Gastroesophageal sphincter (tissue), 3 donors: Measurements from ENCODE around the gene PRR5L.

Experiments
- EP300 ChIP-seq: sonication (generic); formaldehyde crosslinking; IDR thresholded peaks from one replicate; pipeline ENCODE4 v1.6.1; 2017; ENCODE audit warnings: antibody characterized with exemption, mild to moderate bottlenecking
- POLR2A ChIP-seq, 2 donors: fragments of 450-650 bp; IDR thresholded peaks; one replicate each; pipeline ENCODE4 v1.6.1; 2017; ENCODE audit warnings: antibody characterized with exemption in 2 of 2, mild to moderate bottlenecking in 2 of 2, moderate library complexity in 1 of 2
- POLR2AphosphoS5 ChIP-seq: sonication (generic); formaldehyde crosslinking; IDR thresholded peaks from one replicate; pipeline ENCODE4 v1.6.1; 2017; ENCODE audit warnings: antibody characterized with exemption
- TF ChIP-seq, protein P1 (sequence below), 4 experiments: fragments of 200-600 bp in 2 of 4; fragments of 450-650 bp in 2 of 4; sonication (generic) in 1 of 4; IDR thresholded peaks; one replicate each; pipeline ENCODE4 v1.5.1; 2017 to 2019; ENCODE audit warnings: antibody characterized with exemption in 4 of 4, mild to moderate bottlenecking in 2 of 4, moderate library complexity in 2 of 4

DNA sequence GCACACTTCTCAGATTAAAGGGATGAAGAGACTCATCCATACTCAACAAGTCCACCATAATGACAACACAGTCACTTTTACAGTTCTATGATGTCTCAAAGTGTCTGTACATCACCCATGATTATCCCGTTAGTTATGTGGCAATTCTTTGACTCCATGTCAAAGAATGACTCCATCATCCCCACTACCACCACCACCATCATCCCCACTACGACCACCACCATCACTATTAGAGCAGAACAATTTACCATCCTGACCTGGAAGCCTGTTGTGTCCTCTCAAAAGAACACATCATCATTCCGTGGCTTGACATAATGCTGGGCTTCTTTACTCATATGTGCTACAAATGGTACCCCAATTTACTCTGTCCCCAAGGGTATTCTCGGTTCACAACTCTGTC, 13.7 kb downstream of the PRR5L start:
- TF ChIP-seq, protein P1, sequence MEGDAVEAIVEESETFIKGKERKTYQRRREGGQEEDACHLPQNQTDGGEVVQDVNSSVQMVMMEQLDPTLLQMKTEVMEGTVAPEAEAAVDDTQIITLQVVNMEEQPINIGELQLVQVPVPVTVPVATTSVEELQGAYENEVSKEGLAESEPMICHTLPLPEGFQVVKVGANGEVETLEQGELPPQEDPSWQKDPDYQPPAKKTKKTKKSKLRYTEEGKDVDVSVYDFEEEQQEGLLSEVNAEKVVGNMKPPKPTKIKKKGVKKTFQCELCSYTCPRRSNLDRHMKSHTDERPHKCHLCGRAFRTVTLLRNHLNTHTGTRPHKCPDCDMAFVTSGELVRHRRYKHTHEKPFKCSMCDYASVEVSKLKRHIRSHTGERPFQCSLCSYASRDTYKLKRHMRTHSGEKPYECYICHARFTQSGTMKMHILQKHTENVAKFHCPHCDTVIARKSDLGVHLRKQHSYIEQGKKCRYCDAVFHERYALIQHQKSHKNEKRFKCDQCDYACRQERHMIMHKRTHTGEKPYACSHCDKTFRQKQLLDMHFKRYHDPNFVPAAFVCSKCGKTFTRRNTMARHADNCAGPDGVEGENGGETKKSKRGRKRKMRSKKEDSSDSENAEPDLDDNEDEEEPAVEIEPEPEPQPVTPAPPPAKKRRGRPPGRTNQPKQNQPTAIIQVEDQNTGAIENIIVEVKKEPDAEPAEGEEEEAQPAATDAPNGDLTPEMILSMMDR (IDR thresholded peaks at IDR 0.05), result no peak
- TF ChIP-seq POLR2A (IDR thresholded peaks at IDR 0.05) (no peak), POLR2AphosphoS5 (no peak), EP300 (no peak)
